ENCODE data around the gene TMEM140. TPM values are rescaled to one million over a fixed set of nuclear protein-coding genes. Genes with fewer than 3 reads are reported as not detected.

TMEM140 gene
- total and polyA plus RNA-seq, 7 experiments from 2014 or later = 16.8 to 44.7 (median 20.4) TPM

Small RNA genes within 50 kb of the gene (microRNA-seq; reads per million reads assigned to microRNA genes)
- not detected for gene MIR6509 (ENCODE audit: borderline microRNAs expressed)

Other genes with a start within 250 kb of the TMEM140 start
- gene AGBL3, start 161.6 kb upstream of the TMEM140 start, total RNA-seq = 1 to 10 TPM; 2.1 to 6.6 (median 3.8) TPM
- gene AGBL3, start 161.6 kb upstream of the TMEM140 start, polyA plus RNA-seq = under 1 TPM; 0.51 to 0.54 TPM
- 10 to 100 TPM; 25.6 to 50.7 (median 32.0) TPM for gene CYREN, start 22.6 kb downstream of the TMEM140 start, total RNA-seq
- 10 to 100 TPM; 51.6 to 67.9 TPM for gene CYREN, start 22.6 kb downstream of the TMEM140 start, polyA plus RNA-seq
- gene WDR91, start 63.5 kb downstream of the TMEM140 start, total RNA-seq = 10 to 100 TPM; 18.2 to 59.2 (median 37.0) TPM
- gene WDR91, start 63.5 kb downstream of the TMEM140 start, polyA plus RNA-seq = 1 to 10 TPM; 3.5 to 9.3 TPM
- not detected for gene STRA8, start 85.8 kb downstream of the TMEM140 start, total RNA-seq
- not detected for gene STRA8, start 85.8 kb downstream of the TMEM140 start, polyA plus RNA-seq

All from naive thymus-derived CD4-positive, alpha-beta T cell (primary cell).